HG03378 (cell line): Measurements from ENCODE around the gene TTLL1.

Experiments used
- ATAC-seq: cut with Tn5 transposase; IDR thresholded peaks from one replicate; pipeline ENCODE4 v1.9.1; 2021; ENCODE audit warnings: mild to moderate bottlenecking, moderate library complexity; ENCODE audit not compliant: unreplicated experiment

The TTLL1 gene

DNA sequence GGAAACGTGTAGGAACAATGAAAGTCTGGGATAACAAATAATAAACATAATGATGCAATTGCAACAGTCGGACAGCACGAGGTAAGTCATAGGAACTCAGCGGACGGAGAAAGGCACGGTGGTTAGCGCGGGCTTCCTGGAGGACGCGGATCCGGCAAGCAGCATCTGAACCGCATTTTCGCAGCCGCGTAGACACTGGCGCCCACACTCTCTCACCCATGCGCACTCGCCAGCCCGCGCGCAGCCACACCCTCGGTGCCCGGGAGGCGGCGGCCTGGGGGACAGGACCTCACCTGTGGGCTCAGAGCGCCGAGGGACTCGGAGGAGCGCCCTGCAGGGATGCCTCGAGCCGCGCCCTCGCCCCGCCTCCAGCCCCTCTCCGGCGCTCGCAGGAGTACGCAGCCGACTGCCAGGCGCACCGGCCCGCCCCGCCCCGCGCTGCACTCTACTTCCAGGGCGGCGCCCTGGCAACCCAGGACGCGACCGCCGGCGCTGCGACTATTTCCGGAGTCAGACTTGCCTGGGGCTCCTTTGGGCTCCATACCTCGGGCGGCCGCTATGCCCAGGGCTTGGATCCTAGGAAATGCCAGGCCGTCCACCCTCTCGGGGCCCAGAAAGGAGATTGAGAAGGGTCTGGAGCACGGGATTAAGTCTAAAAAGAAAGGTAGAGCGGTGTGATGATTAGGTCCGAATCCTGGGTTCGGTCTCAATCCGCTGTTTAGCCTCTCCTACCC is at the start of gene TTLL1:
TTLL1 (minus strand) TSS at position 408 of the 734 bp plus-strand sequence. CDS start 13,805 bp downstream, outside the sequence.
- ATAC-seq: no peak

- no peak for ATAC-seq
Observed at GRCh38 chr22:43136801-43137200, 47.6 kb upstream of the TTLL1 start.

DNA sequence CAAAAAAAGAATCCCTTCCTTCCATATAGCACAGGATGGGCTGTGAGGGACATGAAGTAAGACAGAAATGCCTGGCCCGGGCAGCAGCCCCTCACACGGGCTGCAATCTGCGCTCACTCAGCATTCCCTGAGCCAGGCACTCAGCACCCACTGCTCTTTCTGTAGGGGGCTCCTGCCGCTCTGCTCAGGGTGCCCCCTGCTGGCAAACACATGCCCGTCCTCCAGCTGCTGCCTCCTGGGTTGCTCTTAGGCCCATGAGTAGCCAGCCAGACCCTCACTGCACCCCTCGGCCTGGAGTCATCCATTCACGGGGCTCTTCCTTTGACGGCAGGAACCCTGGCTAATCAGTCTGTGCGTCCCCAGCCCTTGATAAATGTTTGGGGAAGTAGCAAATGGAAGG is 47.1 kb upstream of the TTLL1 start:
- no peak for ATAC-seq

DNA sequence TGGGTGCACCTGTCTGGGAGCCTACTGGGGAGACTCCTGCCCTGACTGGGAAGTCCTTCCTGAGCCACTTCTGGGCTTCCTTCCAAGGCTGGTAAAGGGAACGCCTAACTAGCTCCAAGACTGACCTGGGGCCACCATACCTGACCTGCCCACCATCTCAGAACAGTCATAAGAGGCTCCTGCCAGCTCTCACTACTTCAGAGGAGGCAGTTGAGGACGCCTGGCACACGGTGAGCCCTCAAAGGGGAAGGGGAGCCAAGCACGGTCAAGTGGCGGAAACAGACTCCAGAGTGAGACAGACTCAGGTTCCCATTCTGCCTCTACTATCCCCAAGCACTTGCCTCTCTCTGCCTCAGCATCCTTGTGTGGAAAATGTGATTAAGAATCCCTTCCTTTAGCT is 46.4 kb upstream of the TTLL1 start:
- no peak for ATAC-seq

DNA sequence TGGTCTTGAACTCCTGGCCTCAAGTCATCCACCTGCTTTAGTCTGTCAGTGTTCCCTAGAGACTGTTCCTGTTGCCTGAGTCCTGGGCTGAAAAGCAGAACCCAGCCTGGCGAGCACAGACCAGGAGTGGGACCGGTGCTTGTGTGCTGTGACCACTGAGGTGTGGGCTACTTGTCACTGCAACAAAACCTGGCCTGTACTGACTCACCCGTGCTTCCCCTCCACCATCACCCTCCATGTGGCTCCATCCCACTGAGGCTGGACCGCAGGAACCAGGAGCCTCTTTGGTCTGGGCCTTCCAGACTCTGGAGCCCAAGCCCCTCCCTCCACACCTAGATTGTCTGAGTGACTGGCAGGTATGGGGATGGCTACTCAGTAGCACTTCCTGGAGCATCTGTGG is 45.4 kb upstream of the TTLL1 start:
- ATAC-seq: no peak

DNA sequence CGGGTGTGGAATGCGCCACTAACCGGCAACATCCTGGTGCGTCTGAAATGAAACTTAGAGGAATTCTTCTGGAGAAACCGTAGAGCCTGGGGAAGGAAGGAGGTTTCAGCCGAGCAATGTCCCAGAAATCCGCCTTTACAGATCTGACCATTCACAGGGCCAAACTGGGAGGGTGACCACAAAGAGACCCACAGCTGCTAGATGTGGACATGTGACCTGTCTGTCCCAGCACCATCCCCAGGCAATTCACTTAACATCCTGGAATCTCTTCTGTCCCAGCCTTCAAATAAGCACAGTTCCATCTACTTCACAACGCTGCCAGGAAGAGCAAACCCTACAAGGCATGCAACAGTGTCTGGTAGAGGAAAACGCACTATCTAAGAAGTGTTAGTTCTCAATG is 44.2 kb upstream of the TTLL1 start:
- ATAC-seq: no peak

DNA sequence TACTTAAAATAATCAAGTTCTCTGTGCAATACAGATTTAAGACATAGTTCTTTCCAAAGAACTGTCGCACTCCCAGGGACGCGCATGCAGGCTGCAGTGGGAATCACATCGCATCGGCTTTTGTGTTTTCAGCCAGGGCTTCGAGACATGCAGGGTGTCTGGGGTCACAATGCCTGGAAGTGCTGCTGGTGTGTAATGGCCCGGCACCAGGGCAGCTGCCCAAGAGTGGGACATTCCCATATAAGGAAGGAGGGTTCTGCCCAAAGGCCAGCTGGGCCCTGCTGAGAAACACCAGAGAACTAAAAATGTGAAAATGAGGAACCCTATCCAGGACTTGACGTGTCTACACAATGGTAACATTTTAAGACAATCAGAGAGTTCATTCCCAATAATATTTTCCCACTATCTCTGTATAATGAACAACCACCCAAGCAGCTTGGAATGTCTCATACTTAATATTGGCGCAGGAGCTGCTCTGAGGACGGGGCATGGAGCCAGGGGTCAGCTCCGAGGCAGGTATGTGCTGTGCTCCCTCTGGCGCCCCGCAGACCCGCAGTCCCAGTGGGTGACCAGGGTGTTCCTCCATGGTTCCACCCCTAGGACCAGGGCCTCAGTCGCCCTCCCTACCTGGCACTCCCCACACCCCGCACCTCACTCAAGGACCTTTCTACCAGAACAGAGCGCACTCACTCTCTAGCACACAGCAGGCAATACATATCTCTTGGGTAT is 42.7 kb upstream of the TTLL1 start:
- ATAC-seq: no peak

DNA sequence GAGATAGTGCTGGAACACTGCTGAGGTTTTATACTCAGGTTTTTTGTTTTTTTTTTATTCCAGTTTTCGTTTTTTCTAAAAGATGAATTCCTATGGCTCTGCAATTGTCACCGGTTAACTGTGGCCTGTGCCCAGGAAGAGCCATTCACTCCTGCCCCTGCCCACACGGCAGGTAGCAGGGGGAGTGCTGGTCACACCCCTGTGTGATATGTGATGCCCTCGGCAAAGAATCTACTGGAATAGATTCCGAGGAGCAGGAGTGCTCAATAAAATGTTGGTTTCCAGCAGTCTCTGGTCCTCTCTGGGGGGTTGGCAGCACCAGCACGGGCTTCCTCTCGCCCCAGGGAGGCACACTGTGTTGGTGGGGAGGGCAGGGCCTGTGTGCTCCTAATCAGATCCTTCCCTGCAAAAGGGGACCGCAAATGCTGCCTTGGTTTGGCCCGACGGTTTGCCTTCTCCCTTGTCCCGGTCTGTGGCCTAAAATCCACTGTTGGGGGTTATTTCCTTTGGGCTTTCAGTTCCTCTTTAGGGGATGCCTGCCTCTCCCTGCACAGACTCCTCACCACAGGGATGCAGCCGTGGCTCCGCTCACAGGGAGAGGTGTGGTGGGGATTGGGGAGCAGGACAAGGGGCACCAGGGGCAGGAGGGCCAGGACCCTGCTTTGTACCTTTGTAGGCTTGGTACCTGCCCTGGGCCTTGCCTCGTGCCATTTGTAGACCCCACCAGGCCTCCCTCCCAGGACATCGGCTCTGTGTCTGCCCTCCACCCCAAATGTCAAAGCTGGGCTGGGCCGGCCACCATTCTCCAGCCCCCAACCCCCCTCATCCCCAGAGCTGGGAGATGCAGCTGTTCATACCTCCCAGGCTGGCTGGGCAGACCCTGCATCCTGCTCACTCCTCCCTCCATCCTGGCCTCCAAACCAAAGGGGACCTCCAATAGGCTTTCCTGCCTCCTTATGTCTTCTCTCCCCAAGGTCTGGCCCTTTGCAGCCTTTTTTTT is 40.5 kb upstream of the TTLL1 start:
- no peak for ATAC-seq

DNA sequence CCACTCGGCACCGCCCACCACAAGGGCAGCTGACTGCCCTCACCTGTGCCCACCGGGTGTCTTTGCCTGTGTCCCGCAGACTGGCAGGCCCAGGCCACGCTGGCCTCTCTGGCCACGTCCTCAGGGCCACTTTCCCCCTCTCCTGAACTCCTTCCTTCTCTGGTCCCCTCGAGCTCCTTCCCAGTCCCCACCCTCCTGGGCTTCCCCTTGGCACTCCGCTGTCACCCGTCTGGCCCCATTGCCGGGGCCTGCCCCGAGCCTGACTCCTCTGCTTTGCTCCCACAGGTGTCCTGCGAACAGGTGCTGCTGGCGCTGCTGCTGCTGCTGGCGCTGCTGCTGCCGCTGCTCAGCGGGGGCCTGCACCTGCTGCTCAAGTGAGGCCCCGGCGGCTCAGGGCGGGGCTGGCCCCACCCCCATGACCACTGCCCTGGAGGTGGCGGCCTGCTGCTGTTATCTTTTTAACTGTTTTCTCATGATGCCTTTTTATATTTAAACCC is 39.8 kb upstream of the TTLL1 start:
- no peak for ATAC-seq

- no peak for ATAC-seq
Observed at GRCh38 chr22:43128116-43128515, 38.9 kb upstream of the TTLL1 start.

DNA sequence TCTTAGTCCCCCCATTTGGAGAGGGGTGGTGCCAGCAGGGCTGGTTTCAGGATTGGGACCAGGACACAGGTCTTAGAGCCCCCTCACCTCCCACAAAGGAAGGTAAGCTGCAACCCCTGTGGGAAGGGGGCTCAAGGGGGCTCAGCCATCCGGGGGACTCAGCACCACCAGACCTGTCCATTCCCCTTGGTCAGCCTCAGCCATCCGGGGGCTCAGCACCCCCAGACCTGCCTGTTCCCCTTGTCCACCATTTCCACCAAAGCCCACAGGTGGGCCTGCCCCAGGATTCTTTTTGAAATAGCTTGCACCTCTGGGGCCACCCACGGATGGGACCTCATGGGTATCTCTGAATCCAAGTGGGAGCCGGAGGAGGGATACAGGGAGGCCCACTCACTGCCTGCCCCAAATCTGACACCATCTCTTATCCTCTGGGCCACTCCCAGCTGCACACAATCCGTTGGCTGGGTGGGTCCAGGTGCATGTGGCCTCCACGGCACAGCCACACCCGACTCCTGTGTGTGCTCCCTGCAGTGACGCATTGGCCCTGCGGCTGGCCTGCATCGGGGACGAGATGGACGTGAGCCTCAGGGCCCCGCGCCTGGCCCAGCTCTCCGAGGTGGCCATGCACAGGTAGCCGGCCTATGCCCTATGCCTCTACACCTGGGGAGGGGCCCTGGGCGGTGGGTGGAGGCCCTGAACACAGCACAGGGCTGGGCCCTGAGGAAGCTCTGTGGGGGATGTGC is 38.1 kb upstream of the TTLL1 start:
- no peak for ATAC-seq

DNA sequence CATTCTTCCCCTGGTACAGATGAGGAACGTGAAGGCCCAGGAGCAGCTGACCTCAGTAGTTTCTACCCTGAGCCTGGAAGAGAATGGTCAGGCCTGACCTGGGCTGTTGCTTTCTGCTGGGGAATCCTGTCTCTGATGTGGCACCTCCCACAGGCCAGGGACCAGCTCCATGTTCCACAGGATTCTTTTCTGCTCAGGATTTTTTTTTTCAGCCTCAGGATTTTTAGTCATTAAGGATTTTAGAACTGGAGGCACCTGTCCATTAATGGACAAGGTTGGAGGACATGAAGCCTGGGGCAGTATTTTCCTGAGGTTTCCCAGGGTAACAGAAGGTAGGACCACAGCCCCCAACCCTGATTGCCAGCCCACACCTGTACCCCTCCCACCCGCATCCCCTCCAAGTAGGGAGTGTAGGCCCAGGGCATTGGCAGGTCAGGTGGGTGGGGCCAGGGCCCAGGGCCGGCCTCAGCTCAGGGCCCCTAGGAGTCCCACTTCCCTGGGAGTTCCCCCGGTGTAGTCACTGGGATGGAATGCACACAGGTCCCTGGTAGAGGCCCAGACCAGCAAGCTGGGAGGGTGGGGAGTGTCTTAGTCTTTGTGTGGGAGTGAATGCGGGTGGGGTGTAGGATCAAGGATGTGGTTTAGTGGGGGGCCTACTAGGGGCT is 37.4 kb upstream of the TTLL1 start:
- no peak for ATAC-seq

- peak; percentile 68 for ATAC-seq
Observed at GRCh38 chr22:43118953-43119458, 29.8 kb upstream of the TTLL1 start.

- ATAC-seq: no peak
Observed at GRCh38 chr22:43118024-43118849, 29.0 kb upstream of the TTLL1 start.

GRCh38 chr22:43116932-43117331 is 27.7 kb upstream of the TTLL1 start:
- no peak for ATAC-seq

GRCh38 chr22:43114958-43115357 is 25.8 kb upstream of the TTLL1 start:
- ATAC-seq: no peak

GRCh38 chr22:43113526-43114251 is 24.5 kb upstream of the TTLL1 start:
- ATAC-seq: no peak
